A549 (cell line): Measurements from ENCODE around the gene TBC1D19. TPM values are rescaled to one million over a fixed set of nuclear protein-coding genes. Genes with fewer than 3 reads are reported as not detected.

Experiments
- ATAC-seq, 2 experiments: fragments of 200-7000 bp in 1 of 2; fragments of >200 bp in 1 of 2; cut with Nextera tagmentation in 1 of 2; cut with Tn5 transposase in 1 of 2; 3 replicates each; pipeline versions ENCODE4 v1.8.0 to v1.9.1; 2018 to 2020; ENCODE audit warnings: mild to moderate bottlenecking in 1 of 2, moderate library complexity in 1 of 2
- CTCF ChIA-PET: fragments of 300-600 bp; sonication (Branson Sonifier 250); formaldehyde crosslinking; extraction: SDS; loops from one replicate; lab custom pipeline; 2021; ENCODE audit warnings: antibody characterized with exemption, inconsistent platforms; lab: Yijun Ruan, JAX
- POLR2A ChIA-PET: fragments of 350-600 bp; formaldehyde crosslinking; extraction: SDS; loops from one replicate; lab custom pipeline; 2021; ENCODE audit warnings: antibody characterized with exemption, inconsistent platforms; lab: Yijun Ruan, JAX
- DNase-seq, 2 experiments: peaks; one replicate each; pipeline versions ENCODE4 v3.0.0 to v3.0.0-alpha.2; 2011 to 2016; ENCODE audit warnings: low read depth in 1 of 2, low spot score in 1 of 2
- FAIRE-seq: peaks from 2 replicates; lab custom pipeline; 2011; peaks lifted over from hg19 to GRCh38; lab: Jason Lieb, UNC
- H3K27ac ChIP-seq, 2 experiments: fragments of >200 bp; sonication (Bioruptor Twin); formaldehyde crosslinking; 3 replicates each; pipeline ENCODE4 v1.5.1; 2016 to 2017
- H3K4me1 ChIP-seq: fragments of >200 bp; sonication (Bioruptor Twin); formaldehyde crosslinking; 3 replicates; pipeline ENCODE4 v1.6.1; 2016
- H3K4me2 ChIP-seq: fragments of >200 bp; sonication (Bioruptor Twin); formaldehyde crosslinking; 3 replicates; pipeline ENCODE4 v1.6.1; 2016
- H3K4me3 ChIP-seq: fragments of >200 bp; sonication (Bioruptor Twin); formaldehyde crosslinking; 3 replicates; pipeline ENCODE4 v1.5.1; 2016
- H3K9me3 ChIP-seq: fragments of >200 bp; sonication (Bioruptor Twin); formaldehyde crosslinking; 3 replicates; pipeline ENCODE4 v1.6.1; 2016
- BHLHE40 ChIP-seq: IDR thresholded peaks from 2 replicates; pipeline ENCODE4 v1.6.1; 2012; ENCODE audit warnings: low read depth, low read length, inconsistent platforms
- CHD2 ChIP-seq: fragments of 150-350 bp; IDR thresholded peaks from 2 replicates; pipeline ENCODE4 v1.6.1; 2014; ENCODE audit warnings: low read length; ENCODE audit not compliant: partially characterized antibody
- EHMT2 ChIP-seq: fragments of 200-600 bp; sonication (generic); IDR thresholded peaks from 2 replicates; pipeline ENCODE4 v1.6.1; 2016; ENCODE audit warnings: antibody characterized with exemption, low read depth, mild to moderate bottlenecking, moderate library complexity
- EP300 ChIP-seq, 2 experiments: fragments of >200 bp; sonication (Bioruptor Twin); formaldehyde crosslinking; IDR thresholded peaks; 2 replicates in 1 of 2; 3 replicates in 1 of 2; pipeline ENCODE4 v1.6.1; 2016 to 2017
- FOSB ChIP-seq: fragments of 250-450 bp; sonication (Bioruptor Pico); IDR thresholded peaks from 2 replicates; pipeline ENCODE4 v1.5.0; 2020; ENCODE audit warnings: mild to moderate bottlenecking, moderate library complexity
- FOXS1 ChIP-seq: fragments of 250-450 bp; sonication (Bioruptor Pico); IDR thresholded peaks from 2 replicates; pipeline ENCODE4 v1.5.0; 2020; ENCODE audit warnings: mild to moderate bottlenecking, moderate library complexity
- HDAC2 ChIP-seq: fragments of 200-600 bp; sonication (generic); IDR thresholded peaks from 2 replicates; pipeline ENCODE4 v1.6.1; 2016
- HOXA7 ChIP-seq: fragments of 250-450 bp; sonication (Bioruptor Pico); IDR thresholded peaks from 2 replicates; pipeline ENCODE4 v1.5.0; 2020; ENCODE audit warnings: mild to moderate bottlenecking, moderate library complexity
- HOXB5 ChIP-seq: fragments of 250-450 bp; sonication (Bioruptor Pico); IDR thresholded peaks from 2 replicates; pipeline ENCODE4 v1.5.0; 2020; ENCODE audit warnings: mild to moderate bottlenecking, moderate library complexity
- KDM5A ChIP-seq: fragments of 200-600 bp; sonication (generic); IDR thresholded peaks from 2 replicates; pipeline ENCODE4 v1.6.1; 2016; ENCODE audit warnings: antibody characterized with exemption, mild to moderate bottlenecking
- MAFK ChIP-seq: fragments of 450-650 bp; IDR thresholded peaks from 2 replicates; pipeline ENCODE4 v1.6.1; 2014; ENCODE audit not compliant: partially characterized antibody
- NPAS2 ChIP-seq: fragments of 250-450 bp; sonication (Bioruptor Pico); IDR thresholded peaks from 2 replicates; pipeline ENCODE4 v1.8.0; 2022; ENCODE audit warnings: mild to moderate bottlenecking, moderate library complexity, borderline replicate concordance
- POLR2A ChIP-seq: IDR thresholded peaks from 2 replicates; pipeline ENCODE4 v1.6.1; 2012; ENCODE audit warnings: mild to moderate bottlenecking, low read length
- RFX5 ChIP-seq: fragments of 450-650 bp; IDR thresholded peaks from 2 replicates; pipeline ENCODE4 v1.7.1; 2014; ENCODE audit warnings: antibody characterized with exemption, mild to moderate bottlenecking, moderate library complexity
- SREBF2 ChIP-seq: fragments of 450-650 bp; IDR thresholded peaks from 2 replicates; pipeline ENCODE4 v1.6.1; 2014; ENCODE audit warnings: mild to moderate bottlenecking, moderate library complexity
- TP53 ChIP-seq: fragments of 250-450 bp; sonication (Bioruptor Pico); IDR thresholded peaks from 2 replicates; pipeline ENCODE4 v1.5.0; 2021; ENCODE audit warnings: mild to moderate bottlenecking, moderate library complexity
- ZSCAN20 ChIP-seq: fragments of 250-450 bp; sonication (Bioruptor Pico); IDR thresholded peaks from 2 replicates; pipeline ENCODE4 v1.8.0; 2022; ENCODE audit warnings: mild to moderate bottlenecking, moderate library complexity
- WGBS: methylation state at CpG from one replicate; pipeline ENCODE4 v1.1.6; 2017; ENCODE audit errors: missing lambda C conversion rate; 5-methylcytosine and 5-hydroxymethylcytosine counted together
- polyA plus RNA-seq, 4 experiments: library from polyadenylated mRNA; depleted of rRNA in 3 of 4; stranded (reverse); fragments of >200 nt; fragmentation: RNase III in 1 of 4; extraction: RNeasy Plus Mini Kit Qiagen cat#74134 plus additional on column Dnase treatment in 1 of 4; gene quantifications; 2 replicates in 3 of 4; 3 replicates in 1 of 4; pipeline ENCODE4 v1.2.3, GENCODE V29; 2011 to 2017
- TF ChIP-seq, protein P1 (sequence below): fragments of >200 bp; sonication (Bioruptor Twin); formaldehyde crosslinking; IDR thresholded peaks from 3 replicates; pipeline ENCODE4 v1.6.1; 2016
- TF ChIP-seq, protein P2 (sequence below): IDR thresholded peaks from 2 replicates; pipeline ENCODE4 v1.6.1; 2012; ENCODE audit warnings: low read depth, borderline replicate concordance
- TF ChIP-seq, protein P3 (sequence below): fragments of 250-450 bp; sonication (Bioruptor Pico); IDR thresholded peaks from 2 replicates; pipeline ENCODE4 v1.5.0; 2021; ENCODE audit warnings: mild to moderate bottlenecking, moderate library complexity, borderline replicate concordance
- TF ChIP-seq, protein P4 (sequence below): fragments of 200-600 bp; sonication (generic); IDR thresholded peaks from 2 replicates; pipeline ENCODE4 v1.6.1; 2016; ENCODE audit warnings: antibody characterized with exemption, mild to moderate bottlenecking, moderate library complexity

The TBC1D19 gene
- polyA plus RNA-seq, 2 of the 4 experiments (the other 2 are of a cell fraction): 4.1 to 11.7 TPM

DNA sequence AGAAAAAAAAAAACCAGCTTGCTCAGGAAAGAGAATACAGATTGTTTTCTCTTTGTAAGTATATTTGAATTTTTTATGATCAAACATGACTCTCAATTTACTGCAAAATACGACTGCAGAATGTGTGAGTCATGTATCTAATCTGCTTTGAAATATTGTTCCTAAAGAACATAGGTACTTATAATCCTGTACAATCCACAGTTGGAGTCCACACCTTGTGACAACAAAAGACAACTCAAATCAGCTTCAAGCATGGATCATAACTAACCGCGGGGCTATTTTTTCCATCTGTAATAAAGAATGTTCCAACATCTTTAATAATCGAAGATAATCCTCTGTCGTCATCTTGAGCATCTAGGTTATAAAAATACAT, 198.9 kb downstream of the TBC1D19 start:
- peaks cover 7% of the 10 kb centered on the region for H3K4me1 ChIP-seq
- no peak for FAIRE-seq
- no peak overlapping the region for H3K4me3 ChIP-seq
- 74% methylated on average over 5 of the region's 5 CpGs for WGBS
- ChIA-PET POLR2A (no interaction called here), CTCF (no interaction called here)
- no peak for ATAC-seq
- no peak for DNase-seq
- no peak overlapping the region for H3K4me2 ChIP-seq
- no peaks in the 10 kb centered on the region for H3K9me3 ChIP-seq
- no peak overlapping the region for H3K27ac ChIP-seq
- no peak for TF ChIP-seq ZSCAN20 (CRISPR knock-in tag)
- TF ChIP-seq HOXB5: no peak
- no peak for TF ChIP-seq POLR2A

DNA sequence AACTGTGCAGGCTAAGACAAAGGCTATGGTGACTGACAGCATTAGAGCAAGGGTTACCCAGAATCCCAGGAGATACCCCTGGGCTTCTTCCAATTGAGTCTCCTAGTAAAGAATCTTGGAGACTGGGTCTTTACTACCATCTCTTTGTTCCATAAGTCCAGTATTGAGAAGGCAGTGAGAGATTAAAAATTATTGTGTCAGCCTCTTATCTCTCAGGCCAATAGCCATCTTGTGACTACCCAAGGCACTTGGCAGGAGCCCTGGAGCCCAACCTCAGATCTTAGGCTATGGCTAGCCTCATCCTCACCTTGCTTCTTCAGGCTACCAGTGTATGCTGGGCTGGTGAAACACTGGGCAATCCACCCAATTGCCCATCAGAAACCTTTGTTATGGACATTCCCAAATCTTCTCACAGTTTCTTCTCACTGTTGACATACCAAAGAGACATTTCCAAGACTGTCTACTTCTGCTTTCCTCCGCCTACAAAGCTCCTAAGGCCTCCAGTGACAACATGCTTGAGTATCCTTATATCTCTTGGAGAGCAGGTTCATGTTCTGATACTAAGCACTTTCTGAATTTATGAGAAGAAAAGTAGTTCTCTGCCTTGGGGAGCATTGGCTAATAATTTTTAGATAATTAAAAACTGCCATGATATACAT, 200.5 kb downstream of the TBC1D19 start:
- Histone ChIP-seq H3K4me1 (peaks cover 16% of the 10 kb centered on the region), H3K9me3 (no peaks in the 10 kb centered on the region), H3K27ac (no peak overlapping the region), H3K4me3 (no peak overlapping the region), H3K4me2 (no peak overlapping the region)
- DNase-seq (no peak), FAIRE-seq (no peak), ATAC-seq (no peak)
- POLR2A ChIA-PET: no interaction called here
- TF ChIP-seq RFX5 (no peak), FOSB (CRISPR knock-in tag) (no peak), NPAS2 (no peak), HOXA7 (CRISPR knock-in tag) (no peak), CHD2 (no peak), MAFK (no peak), HDAC2 (no peak), KDM5A (no peak), TP53 (CRISPR knock-in tag) (no peak), BHLHE40 (no peak), EHMT2 (no peak), FOXS1 (CRISPR knock-in tag) (no peak), SREBF2 (no peak), EP300 (IDR thresholded peaks at IDR 0.05) (no peak)
- TF ChIP-seq, protein P1, sequence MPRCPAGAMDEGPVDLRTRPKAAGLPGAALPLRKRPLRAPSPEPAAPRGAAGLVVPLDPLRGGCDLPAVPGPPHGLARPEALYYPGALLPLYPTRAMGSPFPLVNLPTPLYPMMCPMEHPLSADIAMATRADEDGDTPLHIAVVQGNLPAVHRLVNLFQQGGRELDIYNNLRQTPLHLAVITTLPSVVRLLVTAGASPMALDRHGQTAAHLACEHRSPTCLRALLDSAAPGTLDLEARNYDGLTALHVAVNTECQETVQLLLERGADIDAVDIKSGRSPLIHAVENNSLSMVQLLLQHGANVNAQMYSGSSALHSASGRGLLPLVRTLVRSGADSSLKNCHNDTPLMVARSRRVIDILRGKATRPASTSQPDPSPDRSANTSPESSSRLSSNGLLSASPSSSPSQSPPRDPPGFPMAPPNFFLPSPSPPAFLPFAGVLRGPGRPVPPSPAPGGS: no peak
- TF ChIP-seq, protein P2, sequence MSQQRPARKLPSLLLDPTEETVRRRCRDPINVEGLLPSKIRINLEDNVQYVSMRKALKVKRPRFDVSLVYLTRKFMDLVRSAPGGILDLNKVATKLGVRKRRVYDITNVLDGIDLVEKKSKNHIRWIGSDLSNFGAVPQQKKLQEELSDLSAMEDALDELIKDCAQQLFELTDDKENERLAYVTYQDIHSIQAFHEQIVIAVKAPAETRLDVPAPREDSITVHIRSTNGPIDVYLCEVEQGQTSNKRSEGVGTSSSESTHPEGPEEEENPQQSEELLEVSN: no peak
- TF ChIP-seq, protein P3, sequence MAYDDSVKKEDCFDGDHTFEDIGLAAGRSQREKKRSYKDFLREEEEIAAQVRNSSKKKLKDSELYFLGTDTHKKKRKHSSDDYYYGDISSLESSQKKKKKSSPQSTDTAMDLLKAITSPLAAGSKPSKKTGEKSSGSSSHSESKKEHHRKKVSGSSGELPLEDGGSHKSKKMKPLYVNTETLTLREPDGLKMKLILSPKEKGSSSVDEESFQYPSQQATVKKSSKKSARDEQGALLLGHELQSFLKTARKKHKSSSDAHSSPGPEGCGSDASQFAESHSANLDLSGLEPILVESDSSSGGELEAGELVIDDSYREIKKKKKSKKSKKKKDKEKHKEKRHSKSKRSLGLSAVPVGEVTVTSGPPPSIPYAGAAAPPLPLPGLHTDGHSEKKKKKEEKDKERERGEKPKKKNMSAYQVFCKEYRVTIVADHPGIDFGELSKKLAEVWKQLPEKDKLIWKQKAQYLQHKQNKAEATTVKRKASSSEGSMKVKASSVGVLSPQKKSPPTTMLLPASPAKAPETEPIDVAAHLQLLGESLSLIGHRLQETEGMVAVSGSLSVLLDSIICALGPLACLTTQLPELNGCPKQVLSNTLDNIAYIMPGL (CRISPR knock-in tag): no peak
- TF ChIP-seq, protein P4, sequence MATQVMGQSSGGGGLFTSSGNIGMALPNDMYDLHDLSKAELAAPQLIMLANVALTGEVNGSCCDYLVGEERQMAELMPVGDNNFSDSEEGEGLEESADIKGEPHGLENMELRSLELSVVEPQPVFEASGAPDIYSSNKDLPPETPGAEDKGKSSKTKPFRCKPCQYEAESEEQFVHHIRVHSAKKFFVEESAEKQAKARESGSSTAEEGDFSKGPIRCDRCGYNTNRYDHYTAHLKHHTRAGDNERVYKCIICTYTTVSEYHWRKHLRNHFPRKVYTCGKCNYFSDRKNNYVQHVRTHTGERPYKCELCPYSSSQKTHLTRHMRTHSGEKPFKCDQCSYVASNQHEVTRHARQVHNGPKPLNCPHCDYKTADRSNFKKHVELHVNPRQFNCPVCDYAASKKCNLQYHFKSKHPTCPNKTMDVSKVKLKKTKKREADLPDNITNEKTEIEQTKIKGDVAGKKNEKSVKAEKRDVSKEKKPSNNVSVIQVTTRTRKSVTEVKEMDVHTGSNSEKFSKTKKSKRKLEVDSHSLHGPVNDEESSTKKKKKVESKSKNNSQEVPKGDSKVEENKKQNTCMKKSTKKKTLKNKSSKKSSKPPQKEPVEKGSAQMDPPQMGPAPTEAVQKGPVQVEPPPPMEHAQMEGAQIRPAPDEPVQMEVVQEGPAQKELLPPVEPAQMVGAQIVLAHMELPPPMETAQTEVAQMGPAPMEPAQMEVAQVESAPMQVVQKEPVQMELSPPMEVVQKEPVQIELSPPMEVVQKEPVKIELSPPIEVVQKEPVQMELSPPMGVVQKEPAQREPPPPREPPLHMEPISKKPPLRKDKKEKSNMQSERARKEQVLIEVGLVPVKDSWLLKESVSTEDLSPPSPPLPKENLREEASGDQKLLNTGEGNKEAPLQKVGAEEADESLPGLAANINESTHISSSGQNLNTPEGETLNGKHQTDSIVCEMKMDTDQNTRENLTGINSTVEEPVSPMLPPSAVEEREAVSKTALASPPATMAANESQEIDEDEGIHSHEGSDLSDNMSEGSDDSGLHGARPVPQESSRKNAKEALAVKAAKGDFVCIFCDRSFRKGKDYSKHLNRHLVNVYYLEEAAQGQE: no peak
- CTCF ChIA-PET: no interaction called here
- WGBS: 95% methylated on average over 1 of the region's 1 CpG
